ENCODE data around the gene CBFA2T3. TPM values are rescaled to one million over a fixed set of nuclear protein-coding genes. Genes with fewer than 3 reads are reported as not detected.

Gene CBFA2T3
- total and polyA plus RNA-seq, 2 of the 8 experiments (the other 6 are each of a cell fraction or from before 2014, with no cell fraction given), result 0.51 to 1.3 TPM

DNA sequence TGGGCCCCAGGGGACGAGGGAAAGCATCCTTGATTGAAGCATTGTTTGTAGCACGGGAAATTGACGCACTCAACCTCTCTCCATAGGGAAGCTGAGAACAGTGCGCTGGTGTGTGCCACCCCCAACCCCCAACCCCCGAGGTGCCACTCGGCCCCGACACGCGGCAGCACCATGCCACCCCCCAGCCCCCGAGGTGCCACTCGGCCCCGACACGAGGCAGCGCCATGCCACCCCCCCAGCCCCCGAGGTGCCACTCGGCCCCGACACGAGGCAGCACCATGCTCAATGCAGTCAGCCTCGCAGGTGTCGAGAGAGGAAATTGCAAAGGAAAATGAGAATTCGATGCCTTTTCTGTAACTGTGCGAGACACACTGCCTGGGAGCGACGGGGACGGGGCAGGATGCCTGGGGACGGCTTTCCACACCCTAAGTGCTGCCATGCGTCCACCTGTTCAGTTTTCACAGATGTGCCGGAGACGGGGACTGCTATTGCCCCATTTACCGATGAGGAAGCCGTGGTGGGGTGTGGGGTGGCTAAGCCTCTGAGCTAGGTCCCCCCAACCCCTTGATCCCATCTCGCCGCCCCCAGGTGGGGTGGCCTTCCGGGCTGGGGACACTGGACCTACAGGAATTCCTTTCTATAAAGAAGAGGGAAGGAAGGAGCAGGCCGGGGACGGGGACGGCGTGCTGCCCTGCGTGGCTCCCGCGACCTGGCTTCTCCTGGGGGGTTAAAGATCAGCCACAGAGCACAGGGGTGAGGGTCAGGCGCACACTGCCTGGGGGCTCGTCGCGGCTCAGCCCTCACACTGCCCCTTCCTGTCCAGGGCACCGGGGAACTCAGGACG is 9.8 kb downstream of the CBFA2T3 start:
- WGBS, 2 experiments (ENCODE audit: extremely low coverage in 1 of 2, insufficient coverage in 1 of 2, insufficient read length in 1 of 2, insufficient replicate concordance in 2 of 2, low coverage in 1 of 2, low lambda C conversion rate in 2 of 2, missing lambda C conversion rate in 1 of 2), result 94% methylated on average over 27 of the region's 47 CpGs; no CpG with 5 or more reads in 1 of the 2 experiments
- CTCF ChIA-PET (ENCODE audit: partially characterized antibody), result interaction anchor here (0.7 to 1.4 kb wide), 2 partner anchors 22 to 150 kb away, joined by 3 to 4 read pairs; no protein-coding TSS in a partner anchor
- FAIRE-seq, result no peak
- TF ChIP-seq CREB1 (IDR thresholded peaks at IDR 0.05) (no peak), CHD1 (IDR thresholded peaks at IDR 0.05; ENCODE audit: low read depth, low read length) (no peak), TBP (IDR thresholded peaks at IDR 0.05; ENCODE audit: low read depth, low read length) (no peak), EZH2 (IDR thresholded peaks at IDR 0.05; ENCODE audit: low read depth, low read length, severe bottlenecking) (no peak), NRF1 (IDR thresholded peaks at IDR 0.05; ENCODE audit: low read depth, low read length) (no peak), EGR1 (IDR thresholded peaks at IDR 0.05; ENCODE audit: borderline replicate concordance, low read depth, low read length) (no peak), KDM4A (IDR thresholded peaks at IDR 0.05; ENCODE audit: low read depth, low read length, severe bottlenecking) (no peak)

More for the DNA sequence above, 9.8 kb downstream of the CBFA2T3 start:
- no peaks in the 10 kb centered on the region for H3K79me1 ChIP-seq (ENCODE audit: low read depth, low read length)
- no peak overlapping the region for H2BK5ac ChIP-seq (ENCODE audit: low read depth, low read length)
- H3K4me1 ChIP-seq (replicated peaks in 1 of 4; ENCODE audit: control insufficient read depth in 3 of 4, insufficient read depth in 4 of 4, low read length in 3 of 4), result peaks cover 0 to 6% (median 3%) of the 10 kb centered on the region in 4 experiments; a peak in 2 of 7 replicates
- no peaks in the 10 kb centered on the region for H3K79me2 ChIP-seq (ENCODE audit: control insufficient read depth in 1 of 2, insufficient read depth in 2 of 2, low read length in 2 of 2)
- H2BK15ac ChIP-seq (ENCODE audit: low read length), result 0 out of 2 replicates have a peak overlapping the region, but pooled peaks have one; percentile 29
- no peak overlapping the region for H4K5ac ChIP-seq (ENCODE audit: insufficient read length, low read depth, low read length)
- no peak overlapping the region for H3K4me3 ChIP-seq (ENCODE audit: extremely low read depth in 1 of 4, insufficient read depth in 2 of 4, low read depth in 3 of 4, low read length in 4 of 4)
- no peak overlapping the region for H3K4me2 ChIP-seq (ENCODE audit: insufficient read depth in 1 of 2, low read depth in 2 of 2, low read length in 2 of 2)
- peaks cover 0 to 3% of the 10 kb centered on the region in 2 experiments for H4K20me1 ChIP-seq (replicated peaks in 1 of 2; ENCODE audit: control insufficient read depth in 1 of 2, insufficient read depth in 2 of 2, low read length in 2 of 2)
- no peak overlapping the region for H2AK5ac ChIP-seq (ENCODE audit: low read depth, low read length)
- H3K4ac ChIP-seq (replicated peaks; ENCODE audit: insufficient read length, low read depth, low read length), result no peak overlapping the region
- no peak overlapping the region for H2AFZ ChIP-seq (ENCODE audit: low read length)
- H3K23me2 ChIP-seq (ENCODE audit: low read depth, low read length), result peaks cover 5% of the 10 kb centered on the region; the same call in 1 of the 2 replicates
- H3K14ac ChIP-seq (ENCODE audit: insufficient read length), result no peak overlapping the region
- no peaks in the 10 kb centered on the region for H3K27me3 ChIP-seq (replicated peaks in 1 of 4; ENCODE audit: control insufficient read depth in 3 of 4, extremely low read depth in 1 of 4, insufficient read depth in 3 of 4, low read length in 3 of 4)
- H2BK12ac ChIP-seq (ENCODE audit: low read depth, low read length), result no peak overlapping the region
- H3K18ac ChIP-seq (ENCODE audit: extremely low read depth, low read length), result no peak overlapping the region
- POLR2A ChIA-PET (ENCODE audit: partially characterized antibody), result no interaction called here
- no peak overlapping the region for H4K91ac ChIP-seq (replicated peaks; ENCODE audit: insufficient read length, low read length)
- no peak for DNase-seq (ENCODE audit: low read depth in 1 of 2, low spot score in 2 of 2)
- no peak overlapping the region for H3K27ac ChIP-seq (ENCODE audit: low read depth, low read length)
- no peak overlapping the region for H2BK20ac ChIP-seq (ENCODE audit: low read length)
- no peaks in the 10 kb centered on the region for H3K36me3 ChIP-seq (ENCODE audit: control insufficient read depth in 2 of 4, insufficient read depth in 4 of 4, low read length in 3 of 4)
- H4K8ac ChIP-seq (ENCODE audit: extremely low read depth, insufficient read depth, low read length), result no peak overlapping the region
- no peak overlapping the region for H3K9ac ChIP-seq (replicated peaks in 1 of 4; ENCODE audit: extremely low read depth in 1 of 4, low read depth in 3 of 4, low read length in 3 of 4)
- H2BK120ac ChIP-seq (replicated peaks; ENCODE audit: low read depth, low read length), result no peak overlapping the region
- no peak overlapping the region for H3K23ac ChIP-seq (ENCODE audit: insufficient read length)
- no peak overlapping the region for H3K56ac ChIP-seq (replicated peaks; ENCODE audit: insufficient read length, low read depth, low read length)
- peaks cover 0 to 4% of the 10 kb centered on the region in 2 experiments; a peak in 1 of 4 replicates for H3K9me3 ChIP-seq (ENCODE audit: insufficient read depth in 2 of 2, low read depth in 1 of 2, low read length in 1 of 2)
